GM19351 (cell line): ENCODE results near the gene CAMTA1.
"Not testable (repeated sequence)": the region's sequence is repeated elsewhere in the genome, so short reads cannot be mapped to it uniquely, and the experiment has no call there.

ENCODE experiments used
- ATAC-seq: cut with Tn5 transposase; IDR thresholded peaks from one replicate; pipeline ENCODE4 v1.9.1; 2021; ENCODE audit warnings: mild to moderate bottlenecking, moderate library complexity; ENCODE audit not compliant: unreplicated experiment

CAMTA1 gene

DNA sequence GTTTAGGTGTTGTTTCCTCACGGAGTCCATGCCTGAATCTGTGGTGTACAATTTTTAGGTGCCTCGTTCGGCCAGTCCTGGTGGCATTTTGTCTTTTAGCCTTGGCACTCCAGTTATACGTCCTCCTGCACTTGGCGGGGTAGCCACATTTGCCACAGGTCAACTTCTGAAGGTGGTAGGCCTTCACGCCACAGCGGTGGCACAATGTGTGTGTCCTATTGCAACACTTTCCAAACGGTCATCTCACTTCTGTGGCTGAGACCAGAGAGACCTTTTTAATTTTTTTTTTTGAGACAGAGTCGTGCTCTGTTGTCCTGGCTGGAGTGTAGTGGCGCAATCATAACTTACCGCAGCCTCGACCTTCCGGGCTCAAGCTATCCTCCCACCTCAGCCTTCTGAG, 49.1 kb downstream of the CAMTA1 start:
- ATAC-seq: no peak

DNA sequence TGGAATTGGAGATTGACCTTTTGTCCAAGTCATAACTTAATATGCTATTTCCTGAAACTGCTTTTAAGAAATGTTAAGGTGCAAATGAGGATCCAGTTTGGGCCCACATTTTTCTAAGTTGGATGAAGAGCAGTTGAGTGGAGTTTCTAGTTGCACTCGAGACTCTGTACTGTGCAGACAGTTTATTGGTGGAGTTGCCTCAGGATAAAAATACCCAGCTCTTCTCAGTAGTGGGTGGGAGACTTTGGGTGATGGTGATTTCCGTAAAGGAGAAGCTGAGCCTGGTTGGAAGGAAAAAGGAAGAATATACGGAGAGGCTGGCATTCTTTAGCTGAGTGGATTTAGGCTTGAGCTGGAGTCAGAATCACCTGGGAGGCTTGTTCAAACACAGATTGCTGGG, 49.9 kb downstream of the CAMTA1 start:
- ATAC-seq: no peak

DNA sequence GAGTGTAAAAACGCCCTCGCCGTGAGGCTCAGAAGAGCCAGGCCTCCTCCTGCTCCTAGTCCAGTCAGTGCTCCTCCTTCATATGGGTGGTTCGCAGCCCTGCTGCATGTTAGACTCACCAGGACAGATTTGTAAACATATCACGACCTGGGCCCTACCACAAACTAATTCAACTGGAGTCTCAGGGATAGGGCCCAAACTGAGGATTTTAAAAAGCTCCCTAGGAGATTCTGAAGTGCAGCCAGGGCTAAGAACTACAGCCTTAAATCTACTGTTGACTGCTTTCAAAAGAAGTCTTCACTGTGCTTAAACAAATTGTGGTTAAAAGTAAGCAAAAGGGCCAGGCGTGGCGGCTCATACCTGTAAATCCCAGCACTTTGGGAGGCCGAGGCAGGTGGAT, 57.0 kb downstream of the CAMTA1 start:
- ATAC-seq: no peak

DNA sequence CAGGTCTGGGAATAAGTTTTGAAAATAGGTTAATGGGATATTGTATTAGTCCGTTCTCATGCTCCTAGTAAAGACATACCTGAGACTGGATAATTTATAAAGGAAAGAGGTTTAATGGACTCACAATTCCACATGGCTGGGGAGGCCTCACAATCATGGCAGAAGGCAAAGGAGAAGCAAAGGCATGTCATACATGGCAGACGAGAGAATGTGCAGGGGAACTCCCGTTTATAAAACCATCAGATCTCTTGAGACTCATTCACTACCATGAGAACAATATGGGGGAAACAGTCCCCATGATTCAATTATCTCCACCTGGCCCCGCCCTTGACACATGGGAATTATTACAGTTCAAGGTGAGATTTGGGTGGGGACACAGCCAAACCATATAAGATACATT, 60.5 kb downstream of the CAMTA1 start:
- not testable (repeated sequence) for ATAC-seq

DNA sequence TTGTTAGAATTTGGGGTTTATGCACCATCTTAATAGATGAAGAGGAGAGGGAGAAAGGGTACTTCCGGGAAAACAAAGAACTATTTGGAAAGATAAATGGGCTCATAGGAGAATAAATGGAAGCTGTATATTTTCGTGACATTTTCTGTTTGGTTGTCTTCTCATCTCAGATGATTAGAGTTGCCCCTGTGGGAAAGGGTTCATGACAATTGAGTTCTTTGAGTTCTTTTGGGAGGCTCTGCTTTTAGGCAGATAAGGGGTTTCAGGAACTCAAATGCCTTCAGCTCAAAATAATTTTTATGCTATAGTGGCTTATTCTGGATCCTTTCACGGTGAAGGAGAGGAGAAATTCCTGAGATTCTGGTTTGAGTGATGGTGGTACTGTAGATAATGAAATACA, 63.6 kb downstream of the CAMTA1 start:
- ATAC-seq: no peak

DNA sequence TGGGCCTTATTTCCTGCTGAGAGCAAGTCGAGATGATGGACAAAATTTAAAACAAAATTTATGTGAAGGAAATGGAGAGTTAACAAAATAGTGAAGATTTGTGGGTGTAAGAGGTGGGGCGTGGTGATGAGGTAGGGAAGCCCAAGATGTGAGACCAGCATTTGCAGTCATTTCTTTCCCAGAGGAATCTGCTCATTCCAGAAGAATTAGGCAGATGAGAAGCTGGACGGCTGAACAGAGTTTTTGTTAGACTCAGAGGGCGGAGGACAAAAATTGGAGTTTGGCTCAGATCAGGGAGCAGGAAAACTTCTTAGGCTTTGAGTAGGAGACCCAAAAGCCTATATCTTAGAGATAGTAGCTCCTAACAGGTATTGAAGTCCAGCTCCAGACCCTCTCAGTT, 65.3 kb downstream of the CAMTA1 start:
- ATAC-seq: no peak

DNA sequence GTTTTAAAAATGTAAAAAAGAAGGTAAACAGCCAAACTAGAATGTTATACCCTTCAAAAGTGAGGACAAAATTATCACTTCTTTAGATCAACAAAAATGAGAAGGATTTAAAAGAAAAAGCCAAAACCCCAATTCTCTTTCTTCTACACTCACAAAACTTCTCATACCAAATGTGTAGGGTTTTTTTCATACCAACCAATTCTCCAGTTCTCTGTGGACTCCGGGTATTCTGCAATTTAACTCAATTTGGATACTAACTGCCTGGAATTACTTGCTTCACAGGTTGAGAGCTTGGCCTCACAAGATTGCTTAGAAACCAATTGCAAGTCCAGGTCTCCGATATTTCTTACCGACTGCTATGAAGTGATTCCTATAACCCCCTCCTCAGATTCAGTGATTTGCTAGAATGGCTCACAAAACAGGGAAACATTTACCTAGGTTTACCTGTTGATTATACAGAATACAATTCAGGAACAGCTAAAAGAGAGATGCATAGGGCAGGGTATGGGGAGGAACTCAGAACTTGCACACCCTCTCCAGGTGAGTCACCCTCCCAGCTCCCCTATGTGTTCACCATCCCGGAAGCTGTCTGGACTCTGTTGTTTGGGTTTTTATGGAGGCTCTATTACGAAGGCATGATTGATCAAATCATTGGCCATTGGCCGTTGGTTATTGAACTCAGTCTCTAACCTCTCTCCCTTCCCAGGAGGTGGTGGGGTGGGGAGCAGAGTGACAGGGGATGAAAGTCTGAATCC, 67.1 kb downstream of the CAMTA1 start:
- no peak for ATAC-seq

DNA sequence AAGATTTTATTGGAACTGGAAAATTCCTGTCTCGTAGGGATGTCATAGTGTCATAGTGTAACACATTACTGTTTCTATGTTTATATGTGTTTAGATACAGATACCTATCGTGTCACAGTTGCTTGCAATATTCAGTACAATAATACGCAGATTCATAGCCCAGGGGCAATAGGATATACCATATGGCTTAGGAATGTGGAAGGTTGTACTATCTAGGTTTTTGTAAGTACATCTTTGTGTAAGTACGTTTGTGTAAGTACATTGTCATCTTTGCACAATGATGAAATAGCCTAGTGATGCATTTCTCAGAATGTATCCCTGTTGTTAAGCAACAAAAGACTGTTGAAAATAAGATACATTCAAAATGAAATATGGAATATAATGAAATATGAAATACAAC, 68.9 kb downstream of the CAMTA1 start:
- ATAC-seq: no peak

DNA sequence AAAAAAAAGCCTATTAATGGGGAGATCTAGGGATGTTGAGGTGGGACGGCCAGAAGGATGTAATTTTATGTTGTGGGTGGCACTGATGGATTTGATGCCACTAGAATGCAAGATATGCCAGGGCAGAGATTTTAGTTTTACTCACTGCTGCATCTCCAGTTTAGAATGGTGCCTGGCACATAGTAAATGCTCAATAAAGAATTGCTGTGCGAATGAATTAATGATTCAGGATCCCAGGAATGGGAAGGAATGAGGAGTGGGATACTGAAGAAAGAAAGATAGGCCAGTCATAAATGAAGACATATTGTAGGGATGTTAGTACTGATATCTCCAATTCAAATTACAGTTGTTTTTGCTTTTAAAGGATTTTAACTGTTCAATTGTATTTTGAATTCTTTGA, 72.6 kb downstream of the CAMTA1 start:
- no peak for ATAC-seq

DNA sequence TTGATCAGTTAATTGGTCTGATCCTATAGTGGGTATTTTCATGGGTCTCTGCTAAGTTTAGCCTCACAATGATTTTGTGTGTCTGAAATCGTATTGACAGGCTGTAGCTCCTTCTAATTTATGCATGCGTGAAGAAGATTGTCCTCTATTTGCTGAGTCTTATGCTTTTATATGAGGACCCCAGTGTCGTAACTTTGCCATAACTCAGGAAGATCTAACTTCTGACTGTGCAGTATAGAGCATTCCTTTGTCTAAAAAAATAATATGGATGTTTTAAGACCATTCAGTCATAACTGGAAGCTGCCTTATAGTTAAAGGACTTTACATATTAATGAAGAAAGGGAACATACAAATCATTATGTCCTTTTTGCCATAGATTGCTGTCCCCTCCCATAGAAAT, 73.3 kb downstream of the CAMTA1 start:
- ATAC-seq: no peak

DNA sequence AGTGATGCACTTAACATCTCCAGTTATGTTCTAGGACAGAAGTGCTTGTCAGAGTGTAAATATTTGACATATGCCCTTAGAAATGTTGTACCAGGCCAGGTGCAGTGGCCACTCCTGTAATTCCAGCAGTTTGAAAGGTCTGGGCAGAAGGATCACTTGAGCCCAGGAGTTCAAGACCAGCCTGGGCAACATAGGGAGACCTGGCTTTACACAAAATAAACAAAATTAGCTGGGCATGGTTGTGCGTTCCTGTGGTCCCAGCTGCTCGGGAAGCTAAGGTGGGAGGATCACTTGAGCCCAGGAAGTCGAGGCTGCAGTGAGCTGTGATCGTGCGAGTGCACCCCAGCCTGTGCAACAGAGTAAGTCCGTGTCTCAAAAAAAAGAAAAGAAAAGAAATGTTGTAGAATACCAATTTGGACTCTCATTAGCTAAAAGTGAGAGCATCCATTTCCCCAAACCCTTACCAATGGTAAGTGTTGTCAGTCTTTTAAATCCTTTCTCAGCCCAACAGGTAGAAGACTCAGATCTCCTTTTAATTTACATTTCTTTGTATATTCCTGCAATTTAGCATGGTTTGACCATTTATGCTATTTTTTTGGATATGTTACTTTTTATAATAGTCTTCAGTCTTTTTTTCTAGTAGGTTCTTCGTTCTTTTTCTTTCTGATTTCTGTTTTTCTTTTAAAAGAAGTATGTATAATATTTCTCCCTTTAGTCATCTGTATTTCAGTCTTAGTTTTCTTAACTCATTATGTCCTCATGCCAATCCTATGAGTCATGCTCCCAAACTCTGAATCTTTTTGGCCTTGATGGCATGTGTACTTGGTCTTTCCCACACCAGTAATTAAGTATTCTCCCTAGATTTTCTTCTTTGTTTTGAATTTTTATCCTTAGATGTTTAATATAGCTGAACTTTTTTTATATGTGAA, 74.4 kb downstream of the CAMTA1 start:
- no peak for ATAC-seq

DNA sequence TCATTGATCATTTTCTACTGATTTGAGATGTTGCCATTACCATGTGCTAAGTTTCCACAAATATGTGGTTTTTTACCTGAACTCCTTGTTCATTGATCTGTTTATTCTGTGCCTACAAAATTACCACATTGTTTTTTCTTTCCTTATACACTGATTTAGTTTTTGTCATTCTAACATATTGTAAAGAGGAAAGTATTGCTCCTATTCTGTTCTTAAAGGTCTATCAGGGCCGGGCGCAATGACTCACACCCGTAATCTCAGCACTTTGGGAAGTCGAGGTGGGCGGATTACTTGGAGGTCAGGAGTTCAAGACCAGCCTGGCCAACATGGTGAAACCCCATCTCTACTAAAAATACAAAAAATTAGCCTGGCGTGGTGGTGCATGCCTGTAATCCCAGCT, 75.1 kb downstream of the CAMTA1 start:
- ATAC-seq: no peak

DNA sequence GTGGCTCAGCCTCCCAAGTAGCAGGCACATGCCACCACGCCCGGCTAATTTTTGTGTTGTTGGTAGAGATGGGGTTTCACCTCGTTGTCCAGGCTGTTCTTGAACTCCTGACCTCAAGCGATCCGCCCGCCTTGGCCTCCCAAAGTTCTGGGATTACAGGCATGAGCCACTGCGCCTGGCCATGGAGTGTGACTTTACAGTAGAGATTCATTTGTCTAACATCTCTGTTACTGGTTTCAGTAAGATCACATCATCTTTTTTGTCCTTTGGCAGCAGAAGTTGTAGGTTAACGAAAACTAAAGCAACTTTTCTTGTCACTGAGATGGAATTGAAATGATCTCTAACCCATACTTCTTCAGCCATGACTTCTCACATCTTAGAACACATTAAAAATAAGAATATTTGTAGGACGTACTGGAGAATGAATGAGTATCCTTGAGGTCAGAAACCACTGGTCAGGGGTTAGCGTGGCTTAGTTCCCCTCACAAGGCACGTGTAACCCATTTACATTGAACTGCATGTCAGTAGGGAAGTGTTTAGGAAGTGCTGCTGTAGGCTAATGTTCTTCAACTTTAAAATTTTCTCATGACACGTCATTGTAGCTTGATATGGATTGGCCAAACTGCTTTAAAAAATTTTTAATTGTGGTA, 75.9 kb downstream of the CAMTA1 start:
- ATAC-seq: peak; percentile 69

DNA sequence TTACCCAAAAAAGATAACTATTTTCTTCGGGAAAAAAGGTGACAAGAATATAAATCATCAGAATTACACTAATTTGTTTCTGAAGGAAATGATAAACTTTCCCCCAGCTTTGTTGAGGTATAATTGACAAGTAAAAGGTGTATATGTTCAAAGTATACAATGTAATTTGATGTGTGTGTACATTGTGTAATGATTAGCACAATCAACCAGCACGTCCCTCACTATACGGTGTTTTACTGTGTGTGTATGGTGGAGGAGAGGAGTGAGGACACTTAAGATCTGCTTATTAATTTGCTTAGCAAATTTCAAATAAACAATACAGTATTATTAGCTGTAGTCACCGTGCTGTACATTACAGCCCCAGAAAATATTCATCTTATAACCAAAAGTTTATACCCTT, 77.7 kb downstream of the CAMTA1 start:
- ATAC-seq: no peak

DNA sequence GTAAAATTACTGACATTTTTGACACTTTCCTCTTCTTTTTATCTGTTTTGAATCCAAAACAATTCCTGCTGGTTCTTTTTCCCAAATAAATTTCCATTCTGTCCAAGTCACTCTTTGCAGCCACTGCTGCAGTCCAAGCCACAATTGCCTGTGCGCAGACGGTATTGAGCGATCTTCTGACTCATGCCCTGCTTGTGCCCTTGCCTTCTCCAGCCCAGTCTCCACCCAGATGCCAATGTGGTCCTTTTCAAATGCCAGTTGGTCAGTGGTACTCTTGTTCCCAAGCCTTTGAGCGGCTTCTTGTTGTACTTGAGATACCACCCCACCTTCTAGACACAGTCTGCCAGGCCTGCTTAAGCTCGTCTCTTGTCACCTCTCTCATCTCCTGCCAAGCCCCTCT, 78.9 kb downstream of the CAMTA1 start:
- ATAC-seq: no peak

DNA sequence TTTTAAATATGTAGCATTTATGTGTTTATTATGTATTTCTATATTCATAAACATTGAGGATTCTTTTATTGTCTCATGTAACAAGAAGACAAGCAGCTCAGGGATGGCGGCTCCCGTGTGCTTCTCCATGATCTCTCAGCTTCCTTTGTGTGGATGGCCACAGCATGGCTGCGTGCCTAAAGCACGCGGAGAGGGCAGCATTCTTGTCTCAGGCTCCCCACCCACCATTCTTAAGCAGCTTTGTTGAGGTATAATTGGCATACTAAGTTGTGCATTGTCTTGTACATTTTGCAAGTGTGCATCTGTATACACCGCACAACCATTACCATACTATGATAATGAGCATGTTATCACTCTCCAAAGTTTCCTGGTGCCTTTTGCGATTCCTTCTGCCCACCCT, 81.6 kb downstream of the CAMTA1 start:
- no peak for ATAC-seq

DNA sequence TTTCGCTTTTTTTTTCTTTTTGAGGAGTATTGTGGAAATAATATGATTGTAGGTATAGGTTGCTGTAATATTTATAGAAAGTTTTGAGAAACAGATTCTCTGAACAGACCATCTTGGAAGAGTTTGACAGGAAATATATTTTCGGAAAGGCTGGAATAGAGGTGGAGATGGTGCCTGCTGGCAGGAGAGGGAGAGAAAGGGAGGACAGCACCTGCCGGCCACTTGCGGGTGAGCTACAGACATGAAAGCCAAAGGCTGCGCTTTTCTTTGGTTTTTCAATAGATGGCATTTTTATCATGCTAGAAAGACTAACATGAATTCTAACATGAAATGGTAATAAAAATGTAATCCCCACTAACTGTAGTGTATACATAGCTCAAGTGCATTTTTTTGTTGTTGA, 82.1 kb downstream of the CAMTA1 start:
- ATAC-seq: no peak

DNA sequence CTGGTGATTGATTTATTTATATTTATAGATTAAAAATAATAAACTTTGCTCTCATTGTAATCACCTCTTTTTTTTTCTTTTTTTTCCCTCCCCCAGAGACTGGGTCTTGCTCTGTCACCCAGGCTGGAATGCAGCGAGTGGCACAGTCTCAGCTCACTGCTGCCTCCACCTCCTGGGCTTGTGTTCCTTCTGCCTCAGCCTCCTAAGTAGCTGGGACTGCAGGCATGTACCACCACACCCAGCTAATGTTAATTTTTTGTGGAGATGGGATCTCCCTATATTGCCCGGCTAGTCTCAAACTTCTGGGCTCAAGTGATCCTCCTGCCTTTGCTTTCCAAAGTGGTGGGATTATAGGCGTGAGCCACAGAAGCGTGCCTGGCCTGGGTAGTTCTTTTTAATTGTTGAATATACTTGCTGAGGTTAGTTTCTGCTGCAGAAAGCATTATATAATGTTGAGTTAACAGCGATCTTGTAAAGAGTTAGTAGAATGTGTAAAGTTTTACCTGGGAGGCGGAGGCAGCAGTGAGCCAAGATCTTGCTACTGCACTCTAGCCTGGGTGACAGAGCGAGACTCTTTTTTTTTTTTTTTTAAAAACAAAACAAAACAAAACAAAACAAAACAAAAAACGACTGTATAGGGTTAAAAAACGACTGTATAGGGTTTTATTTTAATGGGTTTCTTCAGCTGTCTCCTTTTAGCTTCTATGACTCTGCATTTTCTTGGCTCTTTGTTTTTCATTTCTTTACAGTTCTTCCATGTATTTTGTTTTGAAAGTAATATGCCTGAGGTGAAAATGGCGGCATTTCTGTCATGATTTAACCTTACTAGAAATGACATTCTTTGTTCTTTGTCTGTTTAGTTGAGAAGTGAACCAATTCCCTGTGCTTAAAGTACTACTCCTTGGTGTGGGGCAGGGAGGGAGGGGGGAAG, 82.7 kb downstream of the CAMTA1 start:
- ATAC-seq: no peak

DNA sequence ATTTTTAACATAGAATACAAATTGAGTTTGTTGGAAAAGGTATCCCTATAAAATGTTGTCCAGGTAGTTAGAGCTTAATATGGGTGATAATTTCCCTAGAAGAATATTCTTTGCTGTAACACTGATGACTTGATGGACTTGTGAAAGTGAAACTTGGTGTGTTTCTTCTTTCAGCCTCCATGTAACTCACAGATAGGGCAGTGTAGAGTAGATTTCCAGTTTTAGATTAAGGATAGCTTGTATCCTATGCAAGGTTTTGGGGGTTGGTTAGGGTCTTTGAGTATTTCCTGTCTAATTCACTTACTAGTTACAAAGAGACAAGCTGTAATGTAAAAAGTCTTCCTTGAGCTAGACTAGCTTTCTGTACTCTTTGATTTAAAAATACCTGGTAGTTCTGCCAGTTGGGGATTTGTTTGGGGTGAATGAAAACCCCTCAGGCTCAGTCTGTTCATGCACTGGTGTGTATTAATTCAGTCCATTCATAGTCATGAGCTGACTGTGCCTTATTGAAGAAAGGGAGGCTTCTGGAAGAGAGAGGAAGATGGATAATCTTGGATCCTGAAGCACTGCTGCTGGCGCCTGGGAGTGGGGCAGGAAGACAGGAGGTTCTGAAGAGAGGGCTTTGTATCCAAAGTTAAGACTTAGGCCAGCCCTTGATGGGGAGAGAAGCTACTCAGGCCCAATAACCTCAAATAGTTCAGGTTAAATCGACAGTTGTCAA, 83.6 kb downstream of the CAMTA1 start:
- peak; percentile 55 for ATAC-seq

DNA sequence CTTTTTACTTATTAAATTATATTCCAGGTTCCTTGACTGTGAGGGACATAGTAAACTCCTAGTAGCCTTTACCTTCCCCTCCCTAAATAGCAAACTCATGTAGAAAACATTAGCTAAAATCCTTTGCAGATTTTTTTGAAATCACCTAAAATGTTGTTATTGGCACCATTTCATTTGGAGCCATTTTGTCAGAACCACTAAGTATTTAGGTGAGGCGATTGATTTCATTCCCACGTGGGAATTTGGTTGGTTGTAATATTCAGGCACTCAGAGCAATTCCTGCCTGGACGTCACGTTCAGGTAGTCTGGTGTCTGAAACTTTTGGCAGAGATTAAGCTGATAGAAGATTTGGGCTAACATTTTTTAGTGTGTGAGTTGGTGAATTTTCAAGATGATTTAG, 84.3 kb downstream of the CAMTA1 start:
- ATAC-seq: no peak
